GM13976 (cell line): ENCODE results near the gene FAM151B.

Source experiments
- DNase-seq: peaks from one replicate; pipeline ENCODE4 v3.0.0; 2012; ENCODE audit warnings: low spot score
- in situ Hi-C: fragments of 300-500 bp; cut with MboI; formaldehyde crosslinking; loops from one replicate; pipeline ENCODE4 v1.12.0; 2022; ENCODE audit warnings: low sequenced_read_pairs, mixed read lengths, inconsistent platforms; ENCODE audit not compliant: unreplicated experiment
- TF ChIP-seq, protein P1 (sequence below): IDR thresholded peaks from 2 replicates; pipeline ENCODE4 v1.5.1; 2012; ENCODE audit warnings: borderline replicate concordance, mild to moderate bottlenecking; ENCODE audit not compliant: insufficient read depth; ENCODE audit errors: extremely low read depth, missing control alignments, control extremely low read depth

The FAM151B gene

DNA sequence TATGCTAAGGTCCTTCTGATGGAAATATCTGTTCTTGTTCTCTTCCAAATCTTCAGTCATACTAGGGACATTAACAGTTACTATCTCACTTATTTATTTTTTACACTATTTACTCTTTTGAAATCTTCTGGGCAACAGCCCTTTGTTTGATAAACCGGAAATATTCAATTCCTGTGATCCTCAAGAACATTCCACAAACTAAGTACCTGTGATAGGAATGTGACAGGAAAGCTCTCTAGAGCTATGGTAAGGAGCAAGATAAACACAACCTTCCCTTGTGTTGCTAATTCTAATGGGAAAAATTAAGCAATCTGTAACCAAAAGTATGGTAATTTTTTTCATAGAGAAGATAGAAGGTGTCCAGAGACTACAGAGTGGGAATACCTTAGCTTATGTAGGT lies 104.2 kb downstream of the FAM151B start:
- no peak for DNase-seq
- in situ Hi-C loops, result no loop called here
- TF ChIP-seq, protein P1, sequence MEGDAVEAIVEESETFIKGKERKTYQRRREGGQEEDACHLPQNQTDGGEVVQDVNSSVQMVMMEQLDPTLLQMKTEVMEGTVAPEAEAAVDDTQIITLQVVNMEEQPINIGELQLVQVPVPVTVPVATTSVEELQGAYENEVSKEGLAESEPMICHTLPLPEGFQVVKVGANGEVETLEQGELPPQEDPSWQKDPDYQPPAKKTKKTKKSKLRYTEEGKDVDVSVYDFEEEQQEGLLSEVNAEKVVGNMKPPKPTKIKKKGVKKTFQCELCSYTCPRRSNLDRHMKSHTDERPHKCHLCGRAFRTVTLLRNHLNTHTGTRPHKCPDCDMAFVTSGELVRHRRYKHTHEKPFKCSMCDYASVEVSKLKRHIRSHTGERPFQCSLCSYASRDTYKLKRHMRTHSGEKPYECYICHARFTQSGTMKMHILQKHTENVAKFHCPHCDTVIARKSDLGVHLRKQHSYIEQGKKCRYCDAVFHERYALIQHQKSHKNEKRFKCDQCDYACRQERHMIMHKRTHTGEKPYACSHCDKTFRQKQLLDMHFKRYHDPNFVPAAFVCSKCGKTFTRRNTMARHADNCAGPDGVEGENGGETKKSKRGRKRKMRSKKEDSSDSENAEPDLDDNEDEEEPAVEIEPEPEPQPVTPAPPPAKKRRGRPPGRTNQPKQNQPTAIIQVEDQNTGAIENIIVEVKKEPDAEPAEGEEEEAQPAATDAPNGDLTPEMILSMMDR, result no peak
